ENCODE results near the gene RNF13.
"Not testable (repeated sequence)": the region's sequence is repeated elsewhere in the genome, so short reads cannot be mapped to it uniquely, and the experiment has no call there.

RNF13 gene

GRCh38 chr3:149942409-149942808, 129.4 kb downstream of the RNF13 start:
- H3K27ac ChIP-seq (ENCODE audit: low read length): no peak overlapping the region
- no peaks in the 10 kb centered on the region for H3K79me2 ChIP-seq (ENCODE audit: low read length)
- H3K36me3 ChIP-seq (replicated peaks; ENCODE audit: insufficient read depth, low read length): no peaks in the 10 kb centered on the region
- H3K4me2 ChIP-seq (ENCODE audit: low read depth, low read length): no peak overlapping the region
- no peaks in the 10 kb centered on the region for H4K20me1 ChIP-seq (ENCODE audit: insufficient read depth, low read length)
- H2AFZ ChIP-seq (ENCODE audit: low read length): no peak overlapping the region
- H3K9me2 ChIP-seq (replicated peaks; ENCODE audit: insufficient read depth, low read length): no peaks in the 10 kb centered on the region
- H3K9ac ChIP-seq (ENCODE audit: low read length): no peak overlapping the region
- TF ChIP-seq EZH2 (optimal IDR thresholded peaks at IDR 0.05; ENCODE audit: low read depth, low read length) (no peak), EZH2phosphoT487 (IDR thresholded peaks at IDR 0.05; ENCODE audit: low read length) (no peak), CTCF (IDR thresholded peaks at IDR 0.05; ENCODE audit: low read length) (no peak)
- H3F3A ChIP-seq (ENCODE audit: insufficient read depth, low read length): no peaks in the 10 kb centered on the region
- DNase-seq: no peak
- no peaks in the 10 kb centered on the region for H3K9me3 ChIP-seq (replicated peaks; ENCODE audit: insufficient read depth, low read length)
- H3K4me1 ChIP-seq (ENCODE audit: low read length): no peaks in the 10 kb centered on the region
- no peaks in the 10 kb centered on the region for H3K27me3 ChIP-seq (replicated peaks; ENCODE audit: insufficient read depth, low read length)
- no peak overlapping the region for H3K4me3 ChIP-seq (ENCODE audit: low read length)

GRCh38 chr3:149943966-149944365, 131.0 kb downstream of the RNF13 start:
- not testable (repeated sequence) for H3K9me2 ChIP-seq (replicated peaks; ENCODE audit: insufficient read depth, low read length); H3K9me3 ChIP-seq (replicated peaks; ENCODE audit: insufficient read depth, low read length); H3K4me3 ChIP-seq (ENCODE audit: low read length); H3K36me3 ChIP-seq (replicated peaks; ENCODE audit: insufficient read depth, low read length); H3K4me1 ChIP-seq (ENCODE audit: low read length); H3K27me3 ChIP-seq (replicated peaks; ENCODE audit: insufficient read depth, low read length); H3K27ac ChIP-seq (ENCODE audit: low read length); DNase-seq; H3K9ac ChIP-seq (ENCODE audit: low read length); H3K4me2 ChIP-seq (ENCODE audit: low read depth, low read length); H2AFZ ChIP-seq (ENCODE audit: low read length); H4K20me1 ChIP-seq (ENCODE audit: insufficient read depth, low read length); H3F3A ChIP-seq (ENCODE audit: insufficient read depth, low read length); H3K79me2 ChIP-seq (ENCODE audit: low read length)

- no peak for DNase-seq
- Histone ChIP-seq H3K79me2 (ENCODE audit: low read length) (no peaks in the 10 kb centered on the region), H3K27me3 (replicated peaks; ENCODE audit: insufficient read depth, low read length) (no peaks in the 10 kb centered on the region), H3K9me3 (replicated peaks; ENCODE audit: insufficient read depth, low read length) (no peaks in the 10 kb centered on the region), H3K9me2 (replicated peaks; ENCODE audit: insufficient read depth, low read length) (no peaks in the 10 kb centered on the region), H3K4me3 (ENCODE audit: low read length) (no peak overlapping the region), H3K27ac (ENCODE audit: low read length) (no peak overlapping the region), H4K20me1 (ENCODE audit: insufficient read depth, low read length) (no peaks in the 10 kb centered on the region), H3K9ac (ENCODE audit: low read length) (no peak overlapping the region), H3K36me3 (replicated peaks; ENCODE audit: insufficient read depth, low read length) (no peaks in the 10 kb centered on the region), H3K4me1 (ENCODE audit: low read length) (no peaks in the 10 kb centered on the region), H3F3A (ENCODE audit: insufficient read depth, low read length) (no peaks in the 10 kb centered on the region), H3K4me2 (ENCODE audit: low read depth, low read length) (no peak overlapping the region), H2AFZ (ENCODE audit: low read length) (no peak overlapping the region)
- no peak for TF ChIP-seq CTCF (IDR thresholded peaks at IDR 0.05; ENCODE audit: low read length)
Observed at GRCh38 chr3:149947231-149947630, 134.2 kb downstream of the RNF13 start.

- no peak for DNase-seq
- Histone ChIP-seq H3K4me1 (ENCODE audit: low read length) (peaks cover 3% of the 10 kb centered on the region; the same call in 1 of the 2 replicates), H3K9me2 (replicated peaks; ENCODE audit: insufficient read depth, low read length) (no peaks in the 10 kb centered on the region), H2AFZ (ENCODE audit: low read length) (no peak overlapping the region), H3F3A (ENCODE audit: insufficient read depth, low read length) (no peaks in the 10 kb centered on the region), H3K9ac (ENCODE audit: low read length) (no peak overlapping the region), H3K27me3 (replicated peaks; ENCODE audit: insufficient read depth, low read length) (no peaks in the 10 kb centered on the region), H4K20me1 (ENCODE audit: insufficient read depth, low read length) (no peaks in the 10 kb centered on the region), H3K79me2 (ENCODE audit: low read length) (no peaks in the 10 kb centered on the region), H3K4me3 (ENCODE audit: low read length) (no peak overlapping the region), H3K36me3 (replicated peaks; ENCODE audit: insufficient read depth, low read length) (no peaks in the 10 kb centered on the region), H3K9me3 (replicated peaks; ENCODE audit: insufficient read depth, low read length) (no peaks in the 10 kb centered on the region), H3K4me2 (ENCODE audit: low read depth, low read length) (no peak overlapping the region), H3K27ac (ENCODE audit: low read length) (no peak overlapping the region)
- TF ChIP-seq CTCF (IDR thresholded peaks at IDR 0.05; ENCODE audit: low read length) (no peak), EZH2phosphoT487 (IDR thresholded peaks at IDR 0.05; ENCODE audit: low read length) (no peak), EZH2 (optimal IDR thresholded peaks at IDR 0.05; ENCODE audit: low read depth, low read length) (no peak)
Observed at GRCh38 chr3:149949181-149949580, 136.2 kb downstream of the RNF13 start.

Measured in MM.1S (cell line).